HG03108 (cell line): ENCODE data around the gene FECH.
"Not testable (repeated sequence)": the region's sequence is repeated elsewhere in the genome, so short reads cannot be mapped to it uniquely, and the experiment has no call there.

ENCODE experiments used
- ATAC-seq: cut with Tn5 transposase; IDR thresholded peaks from one replicate; pipeline ENCODE4 v1.9.1; 2021; ENCODE audit warnings: moderate library complexity; ENCODE audit not compliant: unreplicated experiment

FECH gene

DNA sequence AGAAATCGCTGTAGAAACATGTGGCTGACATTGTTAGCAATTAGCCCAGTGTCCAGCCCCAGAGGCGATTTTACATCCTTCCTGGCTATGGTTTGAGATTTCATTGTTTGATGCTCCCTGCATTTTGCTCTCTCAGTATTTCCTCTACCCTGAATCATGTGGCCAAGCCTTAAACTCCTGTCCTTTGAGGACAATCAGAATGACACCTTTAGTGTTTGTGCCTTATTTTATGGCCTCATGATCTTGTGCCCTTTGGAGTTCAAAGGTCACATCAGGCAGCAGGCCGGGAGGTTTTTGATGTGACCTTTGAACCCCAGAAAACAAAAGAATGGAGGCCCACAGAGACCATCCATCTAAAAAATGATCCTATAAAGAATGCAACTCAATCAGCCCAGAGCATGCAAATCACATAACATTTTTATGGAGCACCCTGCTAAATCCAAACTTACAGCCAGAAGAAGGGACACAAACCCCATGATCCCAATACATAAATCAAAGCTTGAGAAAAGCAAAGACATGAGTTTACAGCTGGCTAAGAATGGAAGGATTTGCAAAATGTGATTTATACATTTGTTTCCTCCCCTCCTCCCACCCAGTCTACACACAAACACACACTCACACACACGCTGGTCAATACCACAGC, 52.5 kb downstream of the FECH start:
- no peak for ATAC-seq

DNA sequence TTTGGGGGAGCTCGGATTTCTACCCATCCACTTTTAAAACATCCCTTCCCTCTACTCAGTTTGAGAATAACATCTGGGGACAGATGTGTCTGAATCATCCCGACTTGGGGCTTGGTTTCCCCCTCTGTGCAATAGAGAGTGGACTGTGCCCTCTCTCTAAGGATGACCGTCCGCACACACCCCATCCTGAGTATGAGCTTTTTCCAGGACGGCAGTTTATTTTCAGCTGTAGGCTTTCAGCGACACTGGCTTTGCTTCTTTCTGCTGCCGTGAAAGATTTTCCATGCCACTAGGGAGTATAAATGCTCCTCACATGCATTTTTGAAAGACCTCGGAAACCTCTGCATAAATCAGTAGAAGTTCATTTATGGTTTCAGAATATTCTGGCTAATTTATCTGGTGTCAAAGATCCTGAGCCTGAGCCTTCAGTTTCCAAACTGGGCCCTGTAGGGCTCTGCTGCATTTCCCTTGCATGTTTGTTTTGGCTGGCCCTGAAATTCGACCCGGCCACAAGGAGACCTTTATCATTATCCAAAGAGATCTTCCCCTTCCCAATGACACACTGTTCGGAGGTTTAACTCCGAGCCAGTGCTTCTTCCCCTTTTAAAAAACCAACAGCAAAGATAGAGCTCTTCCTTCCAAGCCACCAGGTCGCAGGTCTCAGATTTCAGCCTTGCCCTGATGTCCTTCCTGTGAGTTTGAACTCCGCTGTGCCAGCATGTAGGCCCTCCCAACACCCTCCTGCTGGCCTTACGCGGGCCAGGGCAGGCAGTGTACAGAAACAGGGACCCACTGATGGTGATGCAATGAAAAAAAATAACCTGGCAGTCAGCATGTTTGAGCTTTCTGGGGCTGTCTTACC, 53.3 kb downstream of the FECH start:
- no peak for ATAC-seq

GRCh38 chr18:57529151-57529550, 57.4 kb downstream of the FECH start:
- ATAC-seq = no peak

GRCh38 chr18:57527556-57528229, 58.8 kb downstream of the FECH start:
- ATAC-seq = no peak

DNA sequence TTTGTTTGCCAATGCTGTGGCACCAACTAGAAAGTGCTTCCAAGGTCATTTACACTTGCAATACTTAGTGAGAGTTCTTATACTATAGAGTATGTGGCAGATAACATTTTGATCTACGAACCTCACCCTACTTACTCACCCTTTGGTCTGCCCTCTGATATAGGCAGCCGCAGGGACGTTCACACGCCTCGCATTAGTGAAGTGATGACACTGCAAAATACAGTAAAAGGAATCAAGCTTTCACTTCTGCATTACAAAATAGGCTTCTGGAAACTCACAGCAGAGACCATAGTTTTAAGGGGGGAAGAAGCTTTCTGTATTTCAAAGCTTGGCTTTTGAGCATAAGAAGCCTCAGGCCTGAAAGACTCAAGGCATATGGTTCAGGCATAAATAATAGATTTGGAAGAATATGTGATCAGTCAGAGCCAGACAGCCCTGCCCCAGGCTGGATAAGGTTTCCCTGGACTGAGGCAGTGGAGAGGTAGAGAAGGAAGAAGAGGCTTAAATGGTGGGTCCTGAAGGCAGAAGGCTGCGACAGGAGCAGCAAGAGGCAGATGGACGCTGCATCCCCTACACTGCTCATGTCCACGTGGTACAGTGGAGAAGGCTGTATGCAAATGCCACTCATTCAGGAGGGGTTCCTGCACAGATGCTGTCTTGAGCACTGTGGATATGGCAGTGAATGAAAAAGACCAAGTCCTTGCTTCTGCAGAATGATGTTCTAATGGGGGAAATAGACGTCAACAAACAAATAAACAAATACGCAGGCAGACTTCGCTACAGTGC, 63.1 kb downstream of the FECH start:
- ATAC-seq = no peak

DNA sequence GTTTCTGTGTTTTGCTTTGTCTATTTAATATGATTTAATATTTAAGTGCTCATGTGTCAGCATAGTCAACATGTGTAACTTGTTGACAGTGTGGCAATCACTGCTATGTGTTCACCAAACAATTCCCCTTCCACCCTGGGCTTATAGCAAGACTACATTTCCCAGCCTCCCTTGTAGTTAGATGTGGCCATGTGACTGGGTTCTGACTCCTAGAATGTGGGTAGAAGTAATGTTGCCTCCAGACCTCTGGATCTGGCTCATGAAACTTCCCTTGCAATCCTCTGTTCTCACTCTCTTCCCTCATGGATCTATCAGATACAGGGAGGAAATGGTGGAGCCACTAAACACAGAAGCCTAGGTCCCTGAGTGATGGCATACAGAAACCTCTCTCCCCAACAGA, 64.2 kb downstream of the FECH start:
- not testable (repeated sequence) for ATAC-seq

DNA sequence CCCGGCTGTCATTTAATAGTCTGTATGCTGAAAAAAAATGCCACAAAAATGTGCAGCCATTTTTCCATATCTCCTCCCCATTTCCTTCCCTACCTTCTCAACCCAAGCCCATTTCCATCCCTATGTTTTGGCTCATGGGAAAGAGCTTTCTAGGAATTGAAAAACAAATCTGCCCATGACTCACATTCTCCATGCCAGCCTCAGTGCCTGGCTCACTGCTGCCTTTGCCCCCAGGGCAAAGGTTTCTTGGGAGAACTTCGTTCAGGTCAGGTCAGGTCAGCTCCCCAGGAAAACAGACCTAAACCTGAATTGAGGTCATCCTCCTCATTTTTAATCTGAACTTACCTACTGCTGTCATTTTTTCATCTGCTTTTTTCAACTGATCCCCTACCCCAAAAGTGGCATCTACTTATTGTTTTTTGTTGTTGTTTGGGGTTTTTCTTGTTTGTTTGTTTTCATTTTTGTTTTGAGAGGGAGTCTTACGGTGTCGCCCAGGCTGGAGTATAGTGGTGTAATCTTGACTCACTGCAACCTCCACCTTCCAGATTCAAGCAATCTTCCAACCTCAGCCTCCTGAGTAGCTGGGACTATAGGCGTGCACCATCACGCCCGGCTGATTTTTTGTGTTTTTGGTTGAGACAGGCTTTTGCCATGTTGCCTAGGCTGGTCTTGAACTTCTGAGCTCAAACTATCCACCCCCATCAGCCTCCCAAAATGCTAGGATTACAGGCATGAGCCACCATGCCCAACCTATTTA, 66.7 kb downstream of the FECH start:
- ATAC-seq = no peak

DNA sequence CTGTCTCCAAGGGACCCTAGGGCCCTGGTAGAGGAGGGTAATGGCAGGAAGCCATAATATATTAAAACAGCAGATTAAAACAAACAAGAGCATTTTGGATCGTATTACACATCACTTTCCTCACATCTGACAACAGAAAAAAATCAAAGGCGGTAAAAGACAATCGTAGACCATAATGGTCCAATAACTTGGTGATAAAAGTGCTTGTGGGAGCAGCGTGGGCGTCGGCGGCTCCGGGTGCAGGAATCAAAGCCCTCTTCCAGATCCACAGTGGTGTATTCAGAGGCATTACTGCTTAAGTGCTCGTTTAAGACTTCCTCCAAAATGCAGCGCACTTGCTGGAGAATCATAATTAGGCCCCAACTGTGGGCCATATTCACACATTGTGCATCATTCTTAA, 68.0 kb downstream of the FECH start:
- no peak for ATAC-seq

DNA sequence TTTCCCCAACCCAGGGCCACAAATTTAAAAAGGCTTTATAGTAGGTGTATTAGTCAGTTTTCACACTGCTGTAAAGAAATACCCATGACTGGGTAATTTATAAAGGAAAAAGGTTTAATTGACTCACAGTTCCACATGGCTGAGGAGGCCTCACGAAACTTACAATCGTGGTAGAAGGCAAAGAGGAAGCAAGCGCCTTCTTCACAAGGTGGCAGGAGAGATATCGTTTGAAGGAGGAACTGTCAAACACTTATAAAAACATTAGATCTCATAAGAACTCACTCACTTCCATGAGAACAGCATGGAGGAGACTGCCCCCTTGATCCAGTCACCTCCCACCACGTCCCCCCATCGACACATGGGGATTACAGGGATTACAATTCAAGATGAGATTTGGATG, 70.4 kb downstream of the FECH start:
- no peak for ATAC-seq

DNA sequence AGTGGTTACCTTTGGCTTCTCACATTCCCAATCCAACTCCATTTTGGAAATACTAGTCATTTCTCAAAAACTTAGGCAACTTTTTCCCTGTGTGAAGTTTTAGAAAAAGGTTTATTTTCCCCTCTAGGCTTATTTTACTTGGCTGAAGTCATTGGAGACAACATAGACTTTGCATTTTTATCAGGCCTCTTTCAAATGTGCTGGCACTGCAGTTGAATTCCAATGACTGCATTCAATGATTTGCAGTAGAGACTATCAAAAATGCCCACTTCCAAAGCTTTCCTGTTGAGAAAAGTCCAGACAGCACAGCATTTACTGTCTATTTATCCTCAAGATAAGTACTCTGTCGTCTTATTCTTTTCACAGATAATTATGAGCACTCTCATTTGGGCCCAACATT, 81.3 kb downstream of the FECH start:
- no peak for ATAC-seq

DNA sequence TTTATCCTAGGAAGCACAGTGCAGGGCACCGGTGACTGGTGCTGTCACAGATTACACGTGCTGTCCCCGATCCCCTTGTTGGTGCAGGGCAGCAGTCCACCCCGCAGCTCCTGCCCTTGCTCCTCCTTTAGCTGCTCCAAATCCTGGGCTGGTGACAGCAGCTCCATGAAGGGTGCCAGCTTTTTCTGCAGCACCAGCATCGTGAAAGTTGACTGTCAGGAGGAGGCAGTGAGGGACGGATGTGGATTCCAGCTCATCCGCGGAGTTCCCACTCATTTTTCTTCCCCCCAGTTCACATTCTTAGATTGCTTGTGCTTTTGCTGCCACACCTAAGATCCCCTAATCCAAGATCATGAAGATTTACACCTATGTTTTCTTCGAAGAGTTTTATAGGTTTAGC, 83.9 kb downstream of the FECH start:
- ATAC-seq = no peak

DNA sequence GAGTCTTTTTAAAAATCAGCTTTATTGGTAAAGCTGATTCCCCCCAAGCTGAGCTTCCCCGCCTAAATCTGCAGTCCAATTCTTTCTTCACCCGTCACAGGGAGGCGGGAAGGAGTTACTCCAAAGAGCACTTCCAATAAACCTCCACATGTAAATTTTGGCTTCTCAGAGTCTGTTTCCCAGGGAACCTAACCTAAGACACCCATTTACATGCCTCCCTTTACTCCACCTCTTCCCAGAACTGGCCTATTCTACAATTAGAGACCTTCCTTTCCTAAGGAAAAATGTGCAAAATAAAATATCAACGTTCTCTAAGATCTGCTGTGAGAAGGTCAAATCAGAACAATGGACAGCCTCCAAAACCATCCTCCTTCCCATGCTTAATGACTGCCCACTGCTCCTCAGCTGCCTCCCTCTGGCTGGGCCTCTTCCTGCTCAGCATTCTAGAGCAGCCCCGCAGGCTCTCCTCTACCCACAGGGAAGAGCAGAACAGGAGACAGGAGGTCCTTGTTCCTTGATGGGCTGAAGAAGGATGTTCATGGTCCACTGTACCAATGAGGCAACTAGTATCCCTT, 87.7 kb downstream of the FECH start:
- ATAC-seq = no peak
